Measurements from ENCODE around the gene COX7A1.

DNA sequence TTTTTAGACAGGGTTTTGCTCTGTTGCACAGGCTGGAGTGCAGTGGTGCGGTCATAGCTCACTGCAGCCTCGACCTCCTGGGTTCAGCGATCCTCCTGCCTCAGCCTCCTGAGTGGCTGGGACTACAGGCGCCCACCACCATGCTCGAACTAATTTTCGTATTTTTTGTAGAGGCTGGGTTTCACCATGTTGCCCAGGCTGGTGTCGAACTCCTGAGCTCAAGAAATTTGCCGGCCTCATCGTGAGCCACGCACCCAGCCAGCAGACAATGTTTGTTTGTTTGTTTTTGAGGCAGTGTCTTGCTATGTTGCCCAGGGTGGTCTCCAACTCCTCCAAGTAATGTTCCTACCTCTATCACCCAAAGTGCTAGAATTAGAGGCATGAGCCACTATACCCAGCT is 879 bp upstream of the COX7A1 start:
- TF ChIP-seq, protein P1, sequence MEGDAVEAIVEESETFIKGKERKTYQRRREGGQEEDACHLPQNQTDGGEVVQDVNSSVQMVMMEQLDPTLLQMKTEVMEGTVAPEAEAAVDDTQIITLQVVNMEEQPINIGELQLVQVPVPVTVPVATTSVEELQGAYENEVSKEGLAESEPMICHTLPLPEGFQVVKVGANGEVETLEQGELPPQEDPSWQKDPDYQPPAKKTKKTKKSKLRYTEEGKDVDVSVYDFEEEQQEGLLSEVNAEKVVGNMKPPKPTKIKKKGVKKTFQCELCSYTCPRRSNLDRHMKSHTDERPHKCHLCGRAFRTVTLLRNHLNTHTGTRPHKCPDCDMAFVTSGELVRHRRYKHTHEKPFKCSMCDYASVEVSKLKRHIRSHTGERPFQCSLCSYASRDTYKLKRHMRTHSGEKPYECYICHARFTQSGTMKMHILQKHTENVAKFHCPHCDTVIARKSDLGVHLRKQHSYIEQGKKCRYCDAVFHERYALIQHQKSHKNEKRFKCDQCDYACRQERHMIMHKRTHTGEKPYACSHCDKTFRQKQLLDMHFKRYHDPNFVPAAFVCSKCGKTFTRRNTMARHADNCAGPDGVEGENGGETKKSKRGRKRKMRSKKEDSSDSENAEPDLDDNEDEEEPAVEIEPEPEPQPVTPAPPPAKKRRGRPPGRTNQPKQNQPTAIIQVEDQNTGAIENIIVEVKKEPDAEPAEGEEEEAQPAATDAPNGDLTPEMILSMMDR (IDR thresholded peaks at IDR 0.05 in 4 of 5, conservative IDR thresholded peaks at IDR 0.05 in 1 of 5) = no peak
- TF ChIP-seq POLR2A (IDR thresholded peaks at IDR 0.05) = no peak
